GM19035 (cell line): ENCODE results near the gene NR5A2.
"Not testable (repeated sequence)": the region's sequence is repeated elsewhere in the genome, so short reads cannot be mapped to it uniquely, and the experiment has no call there.

Experiments used
- ATAC-seq: cut with Tn5 transposase; IDR thresholded peaks from one replicate; pipeline ENCODE4 v1.9.1; 2021; ENCODE audit not compliant: unreplicated experiment

NR5A2 gene

DNA sequence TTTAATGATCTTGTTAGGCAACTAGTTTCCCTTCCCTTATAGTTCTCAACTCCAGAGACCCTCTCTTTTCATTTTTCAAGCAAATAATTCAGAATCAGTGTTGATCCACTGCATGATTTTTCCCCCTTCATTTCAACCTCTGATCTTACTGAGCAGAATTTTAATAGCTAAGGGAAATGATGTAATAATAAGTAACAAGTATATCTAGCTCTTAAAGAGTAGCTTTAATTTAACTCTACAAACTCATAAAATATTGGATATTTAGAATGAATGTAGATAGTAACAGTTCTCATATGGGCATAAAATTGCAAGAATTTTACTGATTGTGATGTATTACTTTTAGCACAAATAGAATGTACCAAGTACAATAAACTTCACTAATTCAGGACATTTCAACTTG lies 130.2 kb downstream of the NR5A2 start:
- ATAC-seq: no peak

DNA sequence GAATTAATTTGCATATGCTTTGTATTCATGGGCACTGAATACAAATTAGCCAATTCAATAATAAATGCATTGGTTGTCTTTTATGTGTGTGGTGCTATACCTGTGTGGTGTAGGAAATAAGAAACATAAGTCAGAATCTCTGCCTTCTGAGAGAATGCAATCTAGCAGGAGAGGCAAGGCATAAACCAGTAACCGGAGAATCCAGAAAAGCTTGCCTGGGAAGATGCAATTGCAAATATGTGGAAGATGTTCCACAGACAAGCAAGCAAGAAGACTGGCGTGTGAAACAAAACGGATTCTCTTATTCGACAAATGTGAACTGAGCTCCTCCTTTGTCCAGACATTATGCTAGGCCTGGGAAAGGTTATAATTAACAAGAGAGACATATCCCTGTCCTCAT lies 134.3 kb downstream of the NR5A2 start:
- ATAC-seq: no peak

GRCh38 chr1:200162258-200162657 lies 134.7 kb downstream of the NR5A2 start:
- no peak for ATAC-seq

DNA sequence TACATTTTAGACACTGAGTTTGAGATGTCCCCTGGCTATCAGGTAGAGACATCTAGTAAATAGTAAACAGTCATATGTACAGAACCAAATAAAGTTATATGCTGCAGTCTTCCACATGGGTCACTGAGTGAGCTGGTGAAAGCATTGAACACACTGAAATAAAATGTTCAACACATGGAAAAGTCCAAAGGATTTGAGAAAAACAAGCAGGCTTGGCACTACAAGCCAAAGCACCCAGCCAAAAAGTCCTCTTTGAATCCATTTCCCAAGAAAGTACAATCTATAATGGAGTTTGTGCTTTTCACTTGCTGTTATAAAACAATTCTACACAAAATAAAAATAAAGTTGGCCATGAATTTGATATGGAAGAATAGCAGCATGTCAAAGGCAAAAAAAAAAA lies 135.4 kb downstream of the NR5A2 start:
- ATAC-seq: no peak

DNA sequence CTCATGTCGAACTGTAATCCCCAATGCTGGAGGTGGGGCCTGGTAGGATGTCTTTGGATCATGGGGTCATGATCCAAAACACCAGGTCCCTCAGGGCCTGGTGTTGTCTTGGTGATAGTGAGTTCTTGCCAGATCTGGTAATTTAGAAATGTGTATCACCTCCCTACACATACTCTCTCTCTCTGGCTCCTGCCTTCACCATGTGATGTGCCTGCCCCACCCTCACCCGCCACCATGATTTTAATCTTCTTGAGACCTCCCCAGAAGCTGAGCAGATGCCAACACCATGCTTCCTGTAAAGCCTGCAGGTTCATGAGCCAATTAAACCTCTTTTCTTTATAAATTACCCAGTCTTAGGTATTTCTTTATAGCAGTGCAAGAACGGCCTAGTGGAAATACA lies 136.4 kb downstream of the NR5A2 start:
- no peak for ATAC-seq

DNA sequence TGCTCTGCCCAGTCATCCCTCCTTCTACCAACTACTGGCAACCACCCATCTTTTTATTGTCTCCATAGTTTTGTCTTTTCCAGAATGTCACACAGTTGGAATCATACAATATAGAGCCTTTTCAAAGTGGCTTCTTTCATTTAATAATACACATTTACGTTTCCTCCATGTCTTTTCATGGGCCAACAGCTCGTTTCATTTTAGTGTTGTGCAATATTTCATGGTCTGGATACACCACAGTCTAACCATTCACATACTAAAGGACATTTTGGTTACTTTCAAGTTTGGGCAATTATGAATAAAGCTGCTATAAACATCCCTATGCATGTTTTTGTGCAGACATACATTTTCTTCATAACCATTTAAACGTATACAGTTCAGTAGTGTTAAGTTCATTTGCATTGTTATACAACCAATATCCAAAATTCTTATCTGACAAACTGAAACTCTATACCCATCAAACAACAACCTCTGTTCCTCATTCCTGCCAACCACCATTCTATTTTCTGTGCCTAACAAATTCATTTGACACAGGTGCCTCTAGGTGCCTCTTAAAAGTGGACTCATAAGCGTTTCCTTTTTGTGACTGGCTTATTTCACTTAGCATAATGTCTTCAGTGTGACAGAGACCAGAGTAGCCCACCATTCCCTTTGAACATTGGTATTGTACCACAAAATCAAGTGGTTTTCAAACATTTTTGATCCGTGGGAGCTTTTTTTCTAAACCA lies 138.1 kb downstream of the NR5A2 start:
- ATAC-seq: no peak

GRCh38 chr1:200166411-200166810 lies 138.9 kb downstream of the NR5A2 start:
- ATAC-seq: no peak

DNA sequence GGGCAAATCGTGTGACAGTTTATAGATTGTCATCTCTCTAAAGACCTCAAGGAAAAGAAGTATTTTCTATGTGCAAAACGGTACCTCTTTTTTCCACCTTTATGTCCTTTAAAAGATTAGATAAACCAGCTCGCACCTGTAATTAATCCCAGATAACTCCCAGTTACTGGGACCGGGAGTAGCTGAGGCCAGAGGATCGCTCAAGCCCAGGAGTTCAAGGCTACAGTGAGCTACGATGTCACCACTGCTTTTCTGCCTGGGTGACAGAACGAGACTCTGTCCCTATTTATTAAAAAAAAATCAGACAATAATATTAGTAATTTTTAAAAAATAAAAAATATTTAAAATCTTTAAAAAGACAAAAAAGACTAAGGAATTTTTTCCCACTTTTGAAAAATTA lies 141.4 kb downstream of the NR5A2 start:
- no peak for ATAC-seq

- no peak for ATAC-seq
These were observed 144.8 kb downstream of the NR5A2 start for GRCh38 chr1:200172311-200172710.

- ATAC-seq: no peak
These were observed 145.6 kb downstream of the NR5A2 start for GRCh38 chr1:200173097-200173618.

DNA sequence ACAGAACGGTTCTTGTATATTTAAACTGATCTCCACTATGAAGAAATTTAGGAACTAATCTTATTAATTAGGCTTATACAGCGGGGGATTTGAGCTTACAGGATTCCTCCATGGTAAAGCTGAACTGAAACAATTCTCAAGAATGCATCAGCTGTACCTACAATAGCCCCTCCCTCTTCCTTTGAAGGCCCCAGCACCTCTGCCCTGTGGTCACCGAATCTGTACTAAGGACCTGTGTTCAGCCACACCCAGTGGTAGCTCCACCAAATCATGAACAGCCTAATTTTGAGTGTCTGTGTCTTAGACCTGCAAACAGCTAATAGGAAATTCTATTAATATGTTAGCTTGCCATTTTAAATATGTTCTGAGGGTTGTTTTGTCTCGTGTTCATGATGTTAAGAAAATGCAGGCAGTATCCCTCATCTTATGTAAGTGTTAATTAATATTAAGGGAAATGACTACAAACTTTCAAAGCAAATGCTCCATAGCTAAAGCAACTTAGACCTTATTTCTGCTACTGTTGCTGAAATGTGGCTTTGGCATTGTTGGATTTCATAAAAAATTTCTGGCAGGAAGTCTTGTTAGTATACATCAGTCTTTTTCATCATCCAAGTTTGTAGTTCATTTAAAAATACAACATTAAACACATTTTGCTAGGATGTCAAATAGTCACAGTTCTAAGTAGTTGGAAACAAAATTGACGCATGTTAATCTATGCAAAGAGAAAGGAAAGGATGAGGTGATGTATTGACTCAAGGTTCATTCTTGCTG lies 147.2 kb downstream of the NR5A2 start:
- no peak for ATAC-seq

DNA sequence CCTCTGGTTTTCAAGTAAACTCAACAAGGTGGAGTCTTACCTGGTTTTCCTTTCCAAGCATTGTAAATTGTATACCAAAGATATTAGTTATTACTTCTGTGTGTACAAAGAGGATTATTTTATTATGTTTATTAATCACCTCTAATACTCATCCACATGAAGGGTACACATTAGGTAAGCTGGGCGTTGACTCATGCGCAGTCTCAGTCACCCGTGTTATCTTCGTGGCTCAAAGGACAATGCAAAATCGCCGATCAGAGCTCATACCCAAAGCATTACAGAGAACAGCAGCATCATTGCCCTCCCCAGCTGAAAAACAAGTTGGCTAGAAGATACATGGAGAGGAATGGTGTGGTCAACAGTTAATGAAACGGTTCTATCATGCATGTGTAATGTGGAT lies 148.7 kb downstream of the NR5A2 start:
- ATAC-seq: no peak

DNA sequence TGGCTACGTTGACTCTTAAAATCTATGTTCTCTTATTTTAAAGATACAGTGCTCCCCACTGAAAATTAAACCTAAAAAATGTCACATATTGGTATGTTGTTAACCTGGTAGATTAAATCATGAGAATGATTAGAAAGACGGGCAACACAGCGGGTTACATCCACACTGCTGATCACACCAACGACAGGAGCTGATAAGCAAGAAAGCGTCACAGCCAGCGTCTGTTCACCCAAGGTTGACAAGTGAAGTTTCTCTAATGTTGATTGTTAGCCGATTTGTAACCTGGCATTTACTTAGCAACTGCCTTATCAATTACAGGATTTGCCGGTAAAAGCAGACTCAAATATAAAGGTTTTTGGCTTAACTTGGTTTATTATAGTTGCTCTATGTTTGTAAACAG lies 149.3 kb downstream of the NR5A2 start:
- no peak for ATAC-seq

DNA sequence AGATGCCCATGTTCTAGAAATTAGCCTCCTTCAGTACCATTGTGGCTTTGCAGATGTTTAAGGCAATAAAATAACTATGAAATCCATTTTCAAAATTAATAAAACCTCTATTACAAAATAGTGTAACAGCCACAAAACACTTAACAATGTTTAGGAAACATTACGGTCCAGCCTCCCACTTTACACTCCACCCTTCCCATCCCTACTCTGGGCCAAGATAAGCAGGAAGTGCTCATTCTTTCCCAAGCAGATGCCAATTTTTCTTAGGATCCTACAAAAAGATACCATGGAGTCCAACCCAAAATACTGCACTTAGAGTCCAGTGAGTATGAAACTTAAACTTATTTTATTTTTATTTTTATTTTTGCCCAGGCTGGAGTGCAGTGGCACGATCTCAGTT lies 150.8 kb downstream of the NR5A2 start:
- ATAC-seq: no peak

DNA sequence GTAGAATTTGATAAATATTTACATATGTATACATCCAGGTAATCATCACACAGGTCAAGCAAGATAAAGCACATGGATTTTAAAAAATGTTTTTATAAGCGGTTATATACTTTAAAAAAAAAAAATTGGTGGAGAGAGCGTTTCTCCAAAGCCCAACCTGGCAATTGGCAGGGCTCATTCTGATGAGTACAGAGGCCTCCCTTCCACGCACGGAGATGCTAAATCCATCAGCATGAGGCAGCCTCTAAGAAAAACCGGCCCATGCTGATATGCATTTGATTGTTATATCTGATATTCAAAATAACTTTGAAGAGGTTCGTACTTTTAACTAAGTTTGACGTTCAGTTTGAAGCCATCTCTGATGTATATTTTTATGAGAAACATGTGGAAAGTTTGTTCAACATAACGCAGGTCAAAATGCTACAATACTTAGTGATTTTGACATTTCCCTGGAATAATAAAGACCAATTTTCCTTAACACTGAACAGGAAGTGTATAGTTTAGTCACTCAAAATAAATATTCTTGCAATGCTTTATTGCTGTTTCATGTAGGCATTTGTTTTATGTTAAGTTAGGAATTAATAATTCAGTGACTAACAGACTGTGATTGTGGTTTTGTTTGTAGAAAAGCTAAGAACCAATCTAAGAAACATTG lies 151.7 kb downstream of the NR5A2 start:
- ATAC-seq: no peak

GRCh38 chr1:200179781-200180160 lies 152.3 kb downstream of the NR5A2 start:
- ATAC-seq: no peak

DNA sequence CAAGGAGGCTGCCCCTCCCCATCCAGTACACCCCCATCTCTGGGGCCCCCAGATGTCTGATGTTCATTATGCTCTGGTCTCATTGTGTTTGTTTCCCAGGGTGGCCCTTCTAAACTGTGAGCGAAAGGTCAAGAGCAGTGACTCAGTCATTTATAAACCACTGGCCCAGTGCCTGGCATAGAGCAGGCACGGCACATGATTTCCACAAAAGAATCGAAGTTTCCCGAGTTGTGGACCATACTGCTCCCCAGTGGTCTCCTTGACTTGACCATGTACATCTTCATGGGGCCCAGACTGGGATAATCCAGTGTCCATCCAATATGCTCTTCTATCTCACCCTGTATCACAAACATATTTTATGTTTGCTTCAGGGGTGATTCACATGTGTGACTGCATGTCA lies 153.3 kb downstream of the NR5A2 start:
- no peak for ATAC-seq

DNA sequence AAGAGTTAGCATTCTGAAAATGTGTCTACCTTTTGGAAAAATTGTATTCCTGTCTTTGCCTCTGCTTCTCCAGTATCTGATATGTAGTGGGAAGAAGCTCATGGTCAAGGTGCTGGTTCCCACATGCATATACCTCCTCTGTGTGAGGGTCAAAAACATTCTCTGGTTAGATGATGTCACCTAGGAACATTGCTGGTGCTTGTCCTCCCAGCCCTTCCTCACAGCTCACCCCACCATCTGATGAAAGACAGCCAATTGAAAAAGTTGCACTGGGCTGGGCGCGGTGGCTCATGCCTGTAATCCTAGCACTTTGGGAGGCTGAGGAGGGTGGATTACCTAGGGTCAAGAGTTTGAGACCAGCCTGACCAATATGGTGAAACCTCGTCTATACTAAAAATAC lies 154.4 kb downstream of the NR5A2 start:
- ATAC-seq: no peak

GRCh38 chr1:200182701-200183100 lies 155.2 kb downstream of the NR5A2 start:
- no peak for ATAC-seq

DNA sequence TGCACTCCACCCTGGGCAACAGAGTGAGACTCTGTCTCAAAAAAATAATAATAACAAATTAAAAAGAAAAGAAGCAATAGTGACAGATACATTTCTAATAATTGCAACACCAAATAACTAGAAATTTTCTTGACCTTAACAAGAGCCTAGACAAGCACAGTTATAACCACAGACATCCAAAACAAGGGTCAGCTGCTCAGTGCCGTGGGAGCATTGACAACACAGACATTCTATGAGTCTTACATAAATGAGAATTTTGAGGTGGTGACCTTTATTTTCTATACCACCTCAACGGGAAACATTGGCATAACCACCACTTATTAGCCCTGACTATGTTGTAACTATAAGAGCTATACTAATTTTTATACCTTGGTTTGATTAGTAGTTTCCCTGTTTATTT lies 156.1 kb downstream of the NR5A2 start:
- no peak for ATAC-seq

DNA sequence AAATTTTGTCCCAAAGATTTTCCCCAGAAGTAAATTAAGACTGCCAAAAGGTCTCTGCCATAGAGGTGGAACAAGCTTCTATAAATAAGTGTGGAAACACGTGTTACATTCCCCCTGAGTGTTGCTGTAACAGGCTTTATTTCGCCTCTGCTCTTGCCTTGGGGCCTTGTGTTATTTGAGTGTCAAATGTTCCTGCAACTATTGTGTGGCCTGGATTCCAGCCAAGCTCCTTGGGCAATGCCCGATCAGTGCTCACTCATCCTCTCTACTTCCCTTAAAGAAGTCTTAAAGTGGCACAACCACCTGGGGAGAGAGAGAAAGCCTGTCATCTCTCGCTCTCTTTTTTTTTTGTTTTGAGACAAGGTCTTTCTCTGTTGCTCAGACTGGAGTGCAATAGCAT lies 156.7 kb downstream of the NR5A2 start:
- ATAC-seq: no peak

DNA sequence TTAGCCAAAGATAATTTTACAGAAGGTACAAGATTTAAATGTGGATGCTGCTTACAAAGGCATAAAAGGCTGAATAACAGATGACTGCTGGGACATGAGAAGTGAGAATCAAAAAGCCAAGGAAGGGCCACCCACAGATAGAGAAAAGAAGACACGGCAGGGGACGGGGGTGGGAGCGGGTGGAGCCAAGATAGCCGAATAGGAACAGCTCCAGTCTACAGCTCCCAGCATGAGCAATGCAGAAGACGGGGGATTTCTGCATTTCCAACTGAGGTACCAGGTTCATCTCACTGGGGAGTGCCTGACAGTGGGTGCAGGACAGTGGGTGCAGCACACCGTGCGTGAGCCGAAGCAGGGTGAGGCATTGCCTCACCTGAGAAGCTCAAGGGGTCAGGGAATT lies 157.7 kb downstream of the NR5A2 start:
- ATAC-seq: not testable (repeated sequence)
